GM06990 (cell line): ENCODE measurements around the gene CACNA2D3.

Source experiments
- DNase-seq: peaks from one replicate; pipeline ENCODE4 v3.0.0-alpha.2; 2011; ENCODE audit not compliant: insufficient read length; ENCODE audit errors: extremely low read depth
- H3K27me3 ChIP-seq: replicated peaks from 2 replicates; pipeline ENCODE4 v1.6.0; 2011; ENCODE audit warnings: low read length; ENCODE audit not compliant: control insufficient read depth, insufficient read depth
- H3K36me3 ChIP-seq: 2 replicates; pipeline ENCODE4 v1.5.1; 2011; ENCODE audit warnings: low read length; ENCODE audit not compliant: control insufficient read depth, insufficient read depth
- H3K4me3 ChIP-seq: replicated peaks from 2 replicates; pipeline ENCODE4 v1.5.1; 2011; ENCODE audit warnings: low read depth, mild to moderate bottlenecking, control low read depth, low read length
- CTCF ChIP-seq: IDR thresholded peaks from 2 replicates; pipeline ENCODE4 v1.5.1; 2011; ENCODE audit warnings: low read length, control low read depth, mild to moderate bottlenecking, inconsistent platforms; ENCODE audit not compliant: insufficient read depth, poor library complexity, severe bottlenecking

CACNA2D3 gene

GRCh38 chr3:54846119-54846518 is 723.8 kb downstream of the CACNA2D3 start:
- no peaks in the 10 kb centered on the region for H3K36me3 ChIP-seq
- no peak for TF ChIP-seq CTCF
- no peaks in the 10 kb centered on the region for H3K27me3 ChIP-seq

GRCh38 chr3:54847361-54847760 is 725.0 kb downstream of the CACNA2D3 start:
- no peak for TF ChIP-seq CTCF
- Histone ChIP-seq H3K36me3 (no peaks in the 10 kb centered on the region), H3K4me3 (no peak overlapping the region), H3K27me3 (no peaks in the 10 kb centered on the region)
- no peak for DNase-seq

More at GRCh38 chr3:54846119-54846518, 723.8 kb downstream of the CACNA2D3 start:
- DNase-seq: no peak
- no peak overlapping the region for H3K4me3 ChIP-seq

- H3K27me3 ChIP-seq: no peaks in the 10 kb centered on the region
- TF ChIP-seq CTCF: no peak
- H3K36me3 ChIP-seq: no peaks in the 10 kb centered on the region
- no peak for DNase-seq
- no peak overlapping the region for H3K4me3 ChIP-seq
These were observed 727.0 kb downstream of the CACNA2D3 start for GRCh38 chr3:54849360-54849759.

- Histone ChIP-seq H3K36me3 (no peaks in the 10 kb centered on the region), H3K27me3 (no peaks in the 10 kb centered on the region), H3K4me3 (no peak overlapping the region)
- TF ChIP-seq CTCF: no peak
- no peak for DNase-seq
These were observed 728.2 kb downstream of the CACNA2D3 start for GRCh38 chr3:54850484-54851018.

GRCh38 chr3:54853573-54854404 is 731.4 kb downstream of the CACNA2D3 start:
- Histone ChIP-seq H3K4me3 (no peak overlapping the region), H3K36me3 (no peaks in the 10 kb centered on the region), H3K27me3 (no peaks in the 10 kb centered on the region; the same call in 1 of the 2 replicates)
- DNase-seq: peak; percentile 35
- peak; percentile 83 for TF ChIP-seq CTCF
